GM21723 (cell line): ENCODE data around the gene RPS26.
A peak's percentile ranks its signal among the peaks of the same experiment; 100 is the strongest.
"Not testable (repeated sequence)": the region's sequence is repeated elsewhere in the genome, so short reads cannot be mapped to it uniquely, and the experiment has no call there.

Experiments
- ATAC-seq: cut with Tn5 transposase; IDR thresholded peaks from one replicate; pipeline ENCODE4 v1.9.1; 2021; ENCODE audit warnings: mild to moderate bottlenecking, moderate library complexity; ENCODE audit not compliant: unreplicated experiment

RPS26 gene

DNA sequence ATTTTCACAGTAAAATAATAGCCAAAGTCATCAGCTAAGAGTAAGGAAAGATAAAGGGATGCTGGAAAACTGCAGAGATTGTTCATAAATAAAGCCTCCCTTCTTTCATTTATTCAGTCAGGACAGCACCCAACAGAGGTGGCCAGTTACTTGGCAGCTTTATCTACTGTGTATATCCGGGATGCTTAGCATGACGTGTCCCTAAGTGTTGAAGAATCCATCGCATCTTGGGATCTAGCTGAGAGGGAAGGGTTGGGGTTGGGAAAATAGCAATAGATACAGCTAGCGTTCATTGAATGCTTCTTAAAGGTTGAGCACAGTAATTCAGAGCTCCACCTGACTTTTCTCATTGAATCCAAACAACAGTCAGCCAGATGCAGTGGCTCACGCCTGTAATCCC, 32.7 kb downstream of the RPS26 start:
- no peak for ATAC-seq

DNA sequence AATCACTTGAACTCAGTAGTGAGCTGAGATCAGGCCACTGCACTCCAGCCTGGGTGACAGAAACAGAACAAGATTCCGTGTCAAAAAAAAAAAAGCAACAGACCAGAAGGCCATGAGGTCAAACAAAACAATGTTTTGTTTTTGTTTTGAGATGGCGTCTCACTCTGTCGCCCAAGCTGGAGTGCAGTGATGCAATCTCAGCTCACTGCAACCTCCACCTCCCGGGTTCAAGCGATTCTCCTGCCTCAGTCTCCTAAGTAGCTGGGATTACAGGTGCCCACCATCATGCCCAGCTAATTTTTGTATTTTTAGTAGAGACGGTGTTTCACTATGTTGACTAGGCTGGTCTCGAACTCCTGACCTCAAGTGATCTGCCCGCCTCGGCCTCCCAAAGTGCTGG, 36.2 kb downstream of the RPS26 start:
- ATAC-seq, result not testable (repeated sequence)

DNA sequence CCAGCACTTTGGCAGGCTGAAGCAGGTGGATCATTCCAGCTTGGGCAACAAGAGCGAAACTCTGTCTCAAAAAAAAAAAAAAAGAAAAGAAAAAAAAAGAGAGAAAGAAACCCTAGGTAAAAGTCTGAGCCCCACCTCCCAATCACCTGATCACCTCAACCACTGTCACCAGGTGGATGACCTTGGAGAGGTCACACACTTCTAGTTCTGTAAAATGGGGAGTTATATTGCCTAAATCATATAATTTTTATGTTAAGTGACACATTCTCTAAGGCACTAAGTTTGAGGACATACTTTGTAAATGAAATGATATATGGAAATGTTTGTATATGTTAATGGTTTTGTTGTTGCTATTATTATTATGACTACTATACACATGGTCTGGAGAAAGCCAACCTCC, 36.7 kb downstream of the RPS26 start:
- no peak for ATAC-seq

DNA sequence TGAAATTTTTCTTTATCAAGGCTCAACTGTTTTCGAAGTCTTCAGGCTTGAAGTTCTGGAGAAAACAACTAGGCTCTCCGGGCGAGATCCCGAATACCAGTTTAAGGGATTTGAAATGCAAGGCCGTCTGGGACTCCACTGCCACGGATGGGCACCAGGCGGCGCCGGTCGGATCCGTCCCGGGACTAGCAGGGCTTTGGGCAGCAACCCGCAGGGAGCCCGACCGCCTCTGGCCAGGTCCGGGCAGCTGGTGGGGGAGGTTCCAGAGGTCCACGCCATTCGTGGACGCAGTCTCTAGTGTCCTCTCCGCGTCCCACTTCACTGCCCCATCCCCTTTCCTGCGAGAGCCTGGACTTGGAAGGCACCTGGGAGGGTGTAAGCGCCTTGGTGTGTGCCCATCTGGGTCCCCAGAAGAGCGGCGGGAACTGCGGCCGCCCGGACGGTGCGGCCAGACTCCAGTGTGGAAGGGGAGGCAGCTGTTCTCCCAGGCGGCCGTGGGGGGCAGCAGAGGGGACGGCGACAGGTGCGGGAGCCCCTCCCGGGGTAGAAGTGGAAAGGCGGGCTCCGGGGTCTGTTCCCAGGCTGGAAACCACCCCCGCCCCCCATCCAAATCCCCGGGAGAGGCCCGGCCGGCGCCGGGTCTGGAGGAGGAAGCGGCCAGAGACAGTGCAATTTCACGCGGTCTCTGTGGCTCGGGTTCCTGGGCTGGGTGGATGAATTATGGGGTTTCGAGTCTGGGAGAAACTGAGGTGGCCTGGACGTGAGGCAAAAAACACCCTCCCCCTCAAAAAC, 37.4 kb downstream of the RPS26 start:
- ATAC-seq, result peak; percentile 56

DNA sequence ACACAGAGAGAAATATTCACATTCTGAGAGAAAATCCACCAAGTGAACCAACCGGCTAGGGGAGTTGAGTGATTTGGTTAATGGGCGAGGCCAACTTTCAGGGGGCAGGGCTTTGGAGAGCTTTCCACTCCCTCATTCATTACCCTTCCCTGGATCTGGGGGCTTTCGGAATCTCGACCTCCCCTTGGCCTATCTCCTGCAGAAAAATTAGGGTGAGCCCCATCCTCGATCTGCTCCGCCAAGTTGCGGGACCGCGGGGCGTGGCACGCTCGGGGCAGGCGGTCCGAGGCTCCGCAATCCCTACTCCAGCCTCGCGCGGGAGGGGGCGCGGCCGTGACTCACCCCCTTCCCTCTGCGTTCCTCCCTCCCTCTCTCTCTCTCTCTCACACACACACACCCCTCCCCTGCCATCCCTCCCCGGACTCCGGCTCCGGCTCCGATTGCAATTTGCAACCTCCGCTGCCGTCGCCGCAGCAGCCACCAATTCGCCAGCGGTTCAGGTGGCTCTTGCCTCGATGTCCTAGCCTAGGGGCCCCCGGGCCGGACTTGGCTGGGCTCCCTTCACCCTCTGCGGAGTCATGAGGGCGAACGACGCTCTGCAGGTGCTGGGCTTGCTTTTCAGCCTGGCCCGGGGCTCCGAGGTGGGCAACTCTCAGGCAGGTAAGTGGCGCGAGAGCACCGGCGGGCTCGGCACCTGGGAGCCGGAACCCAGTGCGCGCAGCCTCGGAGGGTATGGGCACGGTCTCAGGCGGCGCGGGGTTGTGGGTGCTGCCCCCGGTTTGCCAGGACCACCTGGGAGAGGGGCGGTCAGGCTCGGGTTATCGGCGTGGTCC, 38.2 kb downstream of the RPS26 start, which contains the start of gene ERBB3:
Gene ERBB3, plus strand, starts transcription at position 443 of the 833 bp plus-strand sequence. Its CDS starts 136 bp downstream, at position 579.
- peak; percentile 54 for ATAC-seq

DNA sequence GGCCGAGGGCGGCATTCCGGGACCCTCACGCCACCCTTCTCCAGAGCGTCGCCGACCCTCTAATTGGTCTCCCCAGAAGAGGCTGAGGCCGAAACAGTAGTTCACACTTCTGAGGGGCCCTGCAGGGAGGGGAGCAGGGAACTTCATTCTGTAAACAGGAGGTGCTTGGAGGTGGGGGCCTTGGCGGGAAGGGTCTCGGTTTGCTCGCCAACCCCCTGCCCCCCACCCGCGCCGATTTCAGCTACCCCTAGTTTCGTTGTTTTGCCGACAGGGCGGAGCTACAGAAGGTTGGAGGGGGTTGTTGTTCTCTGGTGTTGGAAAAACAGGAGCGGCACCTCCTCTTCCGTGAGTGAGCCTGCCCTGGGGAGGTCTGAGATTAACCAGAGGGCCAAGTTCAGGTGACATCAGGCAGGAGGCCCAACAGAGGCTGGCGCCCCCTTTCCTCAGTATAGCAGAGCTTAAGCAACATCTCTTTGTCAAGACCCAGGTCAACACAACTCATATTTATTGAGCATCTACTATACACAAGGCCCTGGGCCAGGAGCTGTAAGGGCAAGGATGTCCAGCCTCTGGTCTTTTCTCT, 38.9 kb downstream of the RPS26 start:
- no peak for ATAC-seq

DNA sequence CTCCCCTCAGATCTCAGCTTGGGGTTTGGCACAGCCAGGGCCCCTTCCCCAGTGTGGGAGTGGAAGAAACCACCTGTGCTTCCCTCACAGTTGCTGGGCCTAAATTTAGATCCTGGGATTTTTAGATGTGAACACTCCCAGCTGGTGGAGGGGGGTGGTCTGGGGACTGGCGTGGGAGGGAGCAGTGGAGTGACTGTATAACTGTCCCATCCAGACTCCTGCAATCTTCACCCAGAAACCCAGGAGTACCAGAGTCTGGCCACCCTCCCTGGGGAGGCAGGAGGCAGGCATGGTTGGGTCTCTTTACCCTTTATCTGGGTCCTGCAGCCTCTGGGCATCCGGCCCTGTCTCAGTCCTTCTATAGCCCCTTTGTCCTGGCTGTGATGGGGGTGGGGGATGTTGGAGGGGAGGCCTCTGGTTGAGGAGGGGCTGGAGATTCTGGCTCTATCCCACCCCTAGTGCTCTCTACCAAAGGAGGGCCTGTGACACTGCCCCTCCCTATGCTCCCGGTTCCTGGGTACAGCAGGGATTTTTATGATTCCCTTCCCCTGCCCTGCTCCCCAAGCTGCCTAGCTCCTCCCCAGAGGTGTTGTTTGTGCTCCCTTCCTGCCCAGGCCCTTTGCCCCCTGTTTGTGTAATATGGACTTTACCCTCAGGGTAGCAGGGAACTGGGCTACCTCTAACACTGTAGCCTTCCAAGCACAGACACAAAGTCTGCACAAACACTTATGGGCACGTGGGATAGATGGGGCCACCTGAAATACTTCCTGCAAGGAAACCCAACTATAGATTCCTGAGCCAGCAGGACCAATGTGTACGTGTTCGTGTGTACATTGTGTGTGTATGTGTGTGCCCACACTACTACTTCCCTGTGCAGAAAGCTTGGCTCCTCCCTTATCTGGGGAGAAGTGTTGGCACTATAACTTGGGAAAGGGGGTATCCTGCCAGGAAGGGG, 40.0 kb downstream of the RPS26 start:
- no peak for ATAC-seq

DNA sequence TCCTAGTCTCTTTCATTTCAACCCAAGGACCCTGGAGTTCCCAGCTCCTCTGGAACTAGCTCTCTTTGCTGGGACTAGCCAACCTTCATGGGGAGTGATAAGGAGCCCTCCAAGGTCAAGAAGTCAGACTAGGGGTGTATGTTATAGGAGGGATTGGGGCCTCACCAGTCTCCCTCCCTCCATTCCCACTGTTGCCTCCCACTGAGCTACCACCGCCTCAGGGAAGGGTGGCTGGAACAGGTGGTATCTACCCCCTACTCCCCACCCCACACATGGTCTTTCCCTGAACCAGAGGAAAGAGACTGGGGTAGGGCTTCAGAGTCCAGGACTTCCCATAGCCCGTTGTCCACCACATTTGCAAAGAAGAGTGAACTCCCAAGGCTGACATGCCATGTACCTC, 40.7 kb downstream of the RPS26 start:
- ATAC-seq, result no peak

DNA sequence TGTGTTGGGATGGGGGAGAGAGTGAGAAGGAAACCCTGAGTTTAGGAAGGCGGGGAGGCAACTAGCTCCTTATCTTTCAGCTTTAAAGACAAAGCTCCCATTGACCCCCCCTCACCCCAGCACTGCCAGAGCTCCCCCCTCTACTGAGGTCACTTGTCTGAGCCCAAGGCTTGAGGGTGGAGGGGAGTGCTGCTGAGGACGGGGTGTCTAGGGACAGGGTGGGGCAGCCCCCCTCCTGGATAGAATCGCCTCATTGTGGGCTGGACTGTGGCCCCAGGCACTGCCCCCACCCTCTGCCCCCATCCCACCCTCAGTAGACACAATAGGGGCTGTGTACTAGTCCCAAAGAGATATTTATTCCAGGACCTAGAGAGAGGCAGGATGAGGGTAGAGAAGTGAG, 41.2 kb downstream of the RPS26 start:
- no peak for ATAC-seq

DNA sequence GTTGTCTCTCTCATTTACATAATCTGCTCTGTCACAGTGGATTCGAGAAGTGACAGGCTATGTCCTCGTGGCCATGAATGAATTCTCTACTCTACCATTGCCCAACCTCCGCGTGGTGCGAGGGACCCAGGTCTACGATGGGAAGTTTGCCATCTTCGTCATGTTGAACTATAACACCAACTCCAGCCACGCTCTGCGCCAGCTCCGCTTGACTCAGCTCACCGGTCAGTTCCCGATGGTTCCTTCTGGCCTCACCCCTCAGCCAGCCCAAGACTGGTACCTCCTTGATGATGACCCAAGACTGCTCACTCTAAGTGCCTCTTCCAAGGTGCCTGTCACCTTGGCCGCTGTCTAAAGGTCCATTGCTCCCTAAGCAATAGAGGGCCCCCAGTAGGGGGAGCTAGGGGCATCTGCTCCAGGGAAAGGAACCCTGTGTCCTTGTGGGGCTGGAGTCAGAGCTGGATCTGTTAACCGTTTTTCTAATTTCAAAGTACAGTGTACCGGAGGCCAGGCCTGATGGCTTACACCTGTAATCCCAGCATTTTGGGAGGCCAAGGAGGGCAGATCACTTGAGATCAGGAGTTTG, 43.3 kb downstream of the RPS26 start:
- no peak for ATAC-seq

DNA sequence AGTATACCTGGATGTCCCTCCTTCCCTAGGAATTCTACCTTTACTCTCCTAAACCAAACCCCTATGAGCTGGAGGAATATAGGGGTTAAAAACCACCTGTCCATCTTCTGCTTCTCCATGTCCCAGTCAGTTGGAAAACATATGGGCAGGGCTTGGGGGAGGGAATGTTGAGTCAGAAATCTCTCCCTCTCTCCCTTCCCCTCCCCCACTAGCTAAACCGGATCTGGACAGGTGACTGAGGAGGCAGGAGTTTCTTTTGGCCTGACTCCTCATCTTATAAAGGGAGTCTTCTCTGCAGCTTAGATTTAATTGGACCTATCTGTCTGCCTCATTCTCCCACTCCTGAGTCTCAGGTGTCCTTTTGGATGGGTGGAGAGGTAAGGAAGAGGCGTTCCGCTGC, 44.4 kb downstream of the RPS26 start:
- ATAC-seq, result no peak

DNA sequence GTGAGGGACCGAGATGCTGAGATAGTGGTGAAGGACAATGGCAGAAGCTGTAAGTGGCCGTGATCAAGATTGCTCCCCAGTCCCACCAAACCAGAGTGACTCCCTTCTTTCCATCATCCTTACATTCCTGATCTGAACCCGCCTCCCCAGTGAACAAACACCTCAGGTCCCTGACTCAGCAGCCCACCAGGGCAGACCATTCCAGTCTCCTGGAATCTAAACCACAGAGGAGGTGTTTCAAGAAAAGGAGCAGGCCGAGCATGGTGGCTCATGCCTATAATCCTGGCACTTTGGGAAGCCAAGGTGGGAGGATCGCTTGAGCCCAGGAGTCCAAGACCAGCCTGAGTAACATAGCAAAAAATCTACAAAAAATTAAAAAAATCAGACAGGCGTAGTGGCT, 44.9 kb downstream of the RPS26 start:
- no peak for ATAC-seq

DNA sequence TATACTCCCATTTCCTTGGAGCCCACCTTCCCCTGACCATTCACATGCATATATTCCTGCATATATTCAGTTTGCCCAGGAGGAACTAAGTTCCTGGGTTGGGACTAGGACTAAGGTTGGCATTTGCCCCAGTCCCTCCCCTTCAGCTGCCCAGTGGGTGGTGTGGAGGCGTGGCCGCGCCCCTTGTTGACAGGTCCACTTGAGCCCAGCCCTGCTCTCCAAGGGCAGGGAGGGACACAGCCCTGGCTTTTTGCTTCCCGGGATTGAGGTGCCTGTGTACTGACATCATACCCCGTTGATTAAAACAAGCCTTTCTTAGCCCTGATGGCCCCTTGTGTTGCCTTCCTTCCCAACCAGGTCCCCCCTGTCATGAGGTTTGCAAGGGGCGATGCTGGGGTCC, 45.5 kb downstream of the RPS26 start:
- ATAC-seq, result no peak
